ENCODE measurements around the gene TLK1. TPM values are rescaled to one million over a fixed set of nuclear protein-coding genes. Genes with fewer than 3 reads are reported as not detected.

The TLK1 gene
- total RNA-seq, 4 donors from 2014 or later: 7.7 to 14.2 (median 10.0) TPM

DNA sequence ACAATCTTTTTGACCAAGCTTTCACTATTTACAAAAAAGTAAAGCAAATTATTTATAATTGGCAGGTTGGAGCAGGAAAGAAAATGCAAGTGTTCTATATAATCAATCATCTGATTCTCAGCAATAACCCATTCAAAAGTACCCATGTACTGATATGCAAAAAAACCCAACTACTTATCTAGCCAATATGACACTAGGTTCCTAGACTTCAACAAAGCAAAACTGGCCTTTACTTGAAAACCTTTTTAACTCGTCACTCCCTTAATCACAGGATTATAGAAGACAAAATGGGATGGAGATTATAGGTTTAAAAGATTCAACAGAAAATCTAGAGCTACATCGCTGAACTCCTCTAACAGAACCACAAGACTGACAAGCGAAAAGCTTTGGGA lies 3.6 kb downstream of the TLK1 start:
- Histone ChIP-seq H3K27me3 (no peaks in the 10 kb centered on the region), H3K36me3 (no peaks in the 10 kb centered on the region), H3K4me3 (no peak overlapping the region), H3K9me3 (no peaks in the 10 kb centered on the region), H3K4me1 (peaks cover 26 to 34% of the 10 kb centered on the region in 2 donors), H3K27ac (no peak overlapping the region)
- no peak for ATAC-seq
- in situ Hi-C loops (cut with MboI; ENCODE audit: low sequenced_read_pairs in 4 of 4): loop anchor here (25.0 kb wide), 3 partner anchors 170 to 255 kb away; no protein-coding TSS in a partner anchor
- DNase-seq: no peak
- no peak for TF ChIP-seq POLR2A (IDR thresholded peaks at IDR 0.05)
- TF ChIP-seq, protein P1, sequence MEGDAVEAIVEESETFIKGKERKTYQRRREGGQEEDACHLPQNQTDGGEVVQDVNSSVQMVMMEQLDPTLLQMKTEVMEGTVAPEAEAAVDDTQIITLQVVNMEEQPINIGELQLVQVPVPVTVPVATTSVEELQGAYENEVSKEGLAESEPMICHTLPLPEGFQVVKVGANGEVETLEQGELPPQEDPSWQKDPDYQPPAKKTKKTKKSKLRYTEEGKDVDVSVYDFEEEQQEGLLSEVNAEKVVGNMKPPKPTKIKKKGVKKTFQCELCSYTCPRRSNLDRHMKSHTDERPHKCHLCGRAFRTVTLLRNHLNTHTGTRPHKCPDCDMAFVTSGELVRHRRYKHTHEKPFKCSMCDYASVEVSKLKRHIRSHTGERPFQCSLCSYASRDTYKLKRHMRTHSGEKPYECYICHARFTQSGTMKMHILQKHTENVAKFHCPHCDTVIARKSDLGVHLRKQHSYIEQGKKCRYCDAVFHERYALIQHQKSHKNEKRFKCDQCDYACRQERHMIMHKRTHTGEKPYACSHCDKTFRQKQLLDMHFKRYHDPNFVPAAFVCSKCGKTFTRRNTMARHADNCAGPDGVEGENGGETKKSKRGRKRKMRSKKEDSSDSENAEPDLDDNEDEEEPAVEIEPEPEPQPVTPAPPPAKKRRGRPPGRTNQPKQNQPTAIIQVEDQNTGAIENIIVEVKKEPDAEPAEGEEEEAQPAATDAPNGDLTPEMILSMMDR (IDR thresholded peaks at IDR 0.05 in 4 of 5, conservative IDR thresholded peaks at IDR 0.05 in 1 of 5): no peak
- intact Hi-C loops (cut with DNase I; ENCODE audit: low total_unique reads): no loop called here

DNA sequence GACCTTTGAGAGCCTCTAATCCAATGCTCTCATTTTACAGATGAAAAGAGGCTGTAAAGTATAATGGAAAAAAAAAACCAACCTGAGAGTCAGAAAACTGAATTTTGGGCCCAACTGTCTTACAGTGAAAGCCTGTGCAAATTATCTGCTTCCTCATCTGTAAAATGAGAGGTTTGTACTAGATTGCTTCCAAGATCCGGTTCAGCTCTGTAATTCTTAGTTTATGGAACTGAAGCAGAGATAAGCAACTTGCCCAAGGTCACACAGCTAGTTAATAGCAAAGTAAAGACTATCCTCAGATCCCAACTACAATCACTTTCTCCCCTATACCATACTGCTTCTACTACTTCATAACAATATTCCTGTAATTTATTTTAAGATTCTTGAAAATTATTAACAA lies 6.3 kb downstream of the TLK1 start:
- no peak overlapping the region for H3K27ac ChIP-seq
- intact Hi-C loops (cut with DNase I; ENCODE audit: low total_unique reads): no loop called here
- ATAC-seq: no peak

DNA sequence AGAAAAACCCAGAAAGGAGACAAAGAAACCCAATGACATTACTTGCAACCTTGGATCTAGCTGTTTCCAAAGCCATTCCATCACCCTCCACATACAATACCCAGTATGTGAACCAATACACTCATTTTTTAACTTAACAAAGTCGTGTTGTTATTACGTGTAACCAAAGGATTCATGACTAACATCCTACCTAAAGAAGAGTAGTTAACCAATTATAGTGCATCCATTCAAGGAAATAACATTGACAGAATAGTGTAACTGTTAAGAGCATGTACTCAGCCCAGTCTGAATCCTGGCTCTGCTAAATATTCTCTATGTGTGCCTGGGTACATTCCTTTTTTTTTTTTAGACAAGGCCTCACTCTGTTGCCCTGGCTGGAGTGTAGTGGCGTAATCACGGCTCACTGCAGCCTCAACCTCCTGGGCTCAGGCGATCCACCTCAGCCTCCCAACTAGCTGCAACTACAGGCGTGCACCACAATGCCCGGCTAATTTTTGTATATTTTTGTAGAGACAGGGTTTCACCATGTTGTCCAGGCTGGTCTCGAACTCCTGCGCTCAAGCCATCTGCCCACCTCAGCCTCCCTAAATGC lies 9.9 kb downstream of the TLK1 start:
- ATAC-seq (no peak), DNase-seq (no peak)
- Histone ChIP-seq H3K9me3 (no peaks in the 10 kb centered on the region), H3K36me3 (no peaks in the 10 kb centered on the region), H3K4me1 (peaks cover 11 to 17% of the 10 kb centered on the region in 2 donors), H3K27me3 (no peaks in the 10 kb centered on the region), H3K4me3 (no peak overlapping the region), H3K27ac (no peak overlapping the region)
- intact Hi-C loops (cut with DNase I; ENCODE audit: low total_unique reads): no loop called here
- TF ChIP-seq POLR2A (IDR thresholded peaks at IDR 0.05): no peak
- TF ChIP-seq, protein P1 (IDR thresholded peaks at IDR 0.05 in 4 of 5, conservative IDR thresholded peaks at IDR 0.05 in 1 of 5): no peak
- in situ Hi-C loops (cut with MboI; ENCODE audit: low sequenced_read_pairs in 4 of 4): loop anchor here (25.0 kb wide), 3 partner anchors 163 to 262 kb away; no protein-coding TSS in a partner anchor

More for the DNA sequence above, 6.3 kb downstream of the TLK1 start:
- peaks cover 26 to 27% of the 10 kb centered on the region in 2 donors for H3K4me1 ChIP-seq
- no peak for TF ChIP-seq POLR2A (IDR thresholded peaks at IDR 0.05)
- TF ChIP-seq, protein P1 (IDR thresholded peaks at IDR 0.05 in 4 of 5, conservative IDR thresholded peaks at IDR 0.05 in 1 of 5): no peak
- DNase-seq: no peak
- H3K9me3 ChIP-seq: no peaks in the 10 kb centered on the region
- in situ Hi-C loops (cut with MboI; ENCODE audit: low sequenced_read_pairs in 4 of 4): loop anchor here (25.0 kb wide), 3 partner anchors 167 to 258 kb away; no protein-coding TSS in a partner anchor
- no peak overlapping the region for H3K4me3 ChIP-seq
- H3K27me3 ChIP-seq: no peaks in the 10 kb centered on the region
- no peaks in the 10 kb centered on the region for H3K36me3 ChIP-seq

DNA sequence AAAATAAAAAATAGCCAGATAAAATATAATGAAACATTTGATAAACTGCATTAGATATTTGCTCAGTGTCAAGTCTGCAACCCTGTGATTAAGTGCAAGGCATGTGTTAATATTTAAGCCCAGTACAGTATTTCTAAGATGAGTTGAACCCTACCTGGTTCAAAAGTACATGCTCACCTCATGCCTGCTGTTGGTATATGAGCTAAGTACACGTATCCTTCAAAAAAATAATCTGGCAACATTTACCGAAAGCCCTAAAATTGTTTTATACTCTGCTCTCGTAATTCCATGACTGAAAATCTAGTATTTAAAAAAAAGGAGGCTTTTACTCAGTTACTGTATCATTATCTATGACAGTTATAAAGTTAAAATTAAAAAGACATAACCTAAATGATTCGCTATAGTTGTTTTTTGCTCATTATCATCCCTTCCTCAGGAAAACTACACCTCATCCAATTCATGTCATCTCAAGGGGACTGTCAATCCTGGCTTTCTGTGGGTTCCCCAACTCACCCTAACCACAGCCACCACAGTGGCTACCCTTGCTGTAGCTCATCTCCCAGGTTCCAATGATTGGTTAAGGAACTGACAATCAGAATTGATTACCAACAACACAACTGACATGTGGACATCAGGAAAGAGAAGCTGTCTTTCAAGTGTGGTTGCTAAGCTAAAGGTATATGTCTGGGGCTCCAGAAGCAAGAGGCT lies 10.6 kb downstream of the TLK1 start:
- H3K27ac ChIP-seq: no peak overlapping the region
- DNase-seq (no peak), ATAC-seq (no peak)
- no peaks in the 10 kb centered on the region for H3K36me3 ChIP-seq
- in situ Hi-C loops (cut with MboI; ENCODE audit: low sequenced_read_pairs in 4 of 4): loop anchor here (25.0 kb wide), 3 partner anchors 163 to 262 kb away; no protein-coding TSS in a partner anchor
- H3K4me3 ChIP-seq: no peak overlapping the region
- peaks cover 5 to 13% of the 10 kb centered on the region in 2 donors for H3K4me1 ChIP-seq
- intact Hi-C loops (cut with DNase I; ENCODE audit: low total_unique reads): loop anchor here (5.0 kb wide), 1 partner anchor 1273 kb away; no protein-coding TSS in a partner anchor
- H3K27me3 ChIP-seq: no peaks in the 10 kb centered on the region
- H3K9me3 ChIP-seq: no peaks in the 10 kb centered on the region
- TF ChIP-seq POLR2A (IDR thresholded peaks at IDR 0.05): no peak
- TF ChIP-seq, protein P1 (IDR thresholded peaks at IDR 0.05 in 4 of 5, conservative IDR thresholded peaks at IDR 0.05 in 1 of 5): no peak
